COR-L47 (cell line): ENCODE measurements around the gene TRIM45.
"Not testable (repeated sequence)": the region's sequence is repeated elsewhere in the genome, so short reads cannot be mapped to it uniquely, and the experiment has no call there.

ENCODE experiments used
- DNase-seq: peaks from one replicate; lab custom pipeline; 2025; lab: John Stamatoyannopoulos, UW

The TRIM45 gene

GRCh38 chr1:117128323-117129079 lies 7.0 kb upstream of the TRIM45 start:
- peak; percentile 34 for DNase-seq

DNA sequence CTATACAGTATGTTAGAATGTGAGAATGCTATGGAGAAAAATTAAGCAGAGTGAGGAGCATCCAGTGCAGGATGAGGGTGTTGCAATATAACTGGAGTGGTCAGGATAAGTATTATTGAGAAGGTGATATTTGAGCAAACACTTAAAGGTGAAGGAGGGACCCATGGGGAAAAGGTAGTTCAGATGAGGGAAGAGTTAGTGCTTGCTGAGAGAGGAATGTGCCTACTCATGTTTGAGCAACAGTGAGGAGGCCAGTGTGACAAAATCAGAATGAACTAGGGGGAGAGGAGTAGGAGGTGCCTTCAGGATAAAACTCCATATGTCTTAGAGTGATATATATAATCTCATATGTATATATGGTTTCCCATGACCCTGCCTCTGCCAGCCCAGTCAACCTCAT lies 6.2 kb upstream of the TRIM45 start:
- no peak for DNase-seq

DNA sequence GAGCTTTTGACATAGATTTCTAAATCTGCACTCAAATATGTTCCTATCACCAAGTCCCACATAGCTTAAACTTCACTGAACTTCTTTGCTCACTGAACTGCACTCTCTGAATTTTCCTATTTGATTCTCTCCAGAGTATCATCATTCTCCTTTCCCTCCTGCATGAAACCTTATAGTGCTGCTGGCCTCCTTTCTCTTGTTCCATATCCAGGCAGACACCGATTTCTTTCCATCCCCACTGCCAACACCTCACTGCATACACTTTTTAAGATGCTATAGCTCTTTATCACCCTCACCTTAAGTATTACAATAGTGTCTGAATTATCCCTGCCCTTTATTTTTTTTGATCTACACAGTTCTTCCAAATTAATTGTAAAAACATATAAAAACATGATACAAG lies 3.1 kb upstream of the TRIM45 start:
- no peak for DNase-seq

DNA sequence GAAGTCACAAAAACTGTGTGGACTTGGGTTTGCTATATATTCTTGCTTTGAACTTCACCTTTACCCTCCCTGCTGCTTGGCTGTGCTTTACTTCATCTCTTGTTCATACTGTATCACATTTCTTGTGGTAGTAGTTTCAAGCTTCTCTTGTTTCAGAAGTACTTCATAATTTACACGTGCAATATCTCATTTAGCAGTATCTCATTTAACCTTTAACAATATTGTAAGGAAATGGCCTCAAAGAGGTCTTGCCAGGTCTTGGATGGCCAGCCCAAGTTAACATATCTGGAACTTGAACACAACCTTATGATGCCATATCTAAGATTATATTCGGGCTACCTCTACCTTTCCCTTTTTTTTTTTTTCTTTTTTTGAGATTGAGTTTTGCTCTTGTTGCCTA lies 1.7 kb upstream of the TRIM45 start:
- DNase-seq = no peak

DNA sequence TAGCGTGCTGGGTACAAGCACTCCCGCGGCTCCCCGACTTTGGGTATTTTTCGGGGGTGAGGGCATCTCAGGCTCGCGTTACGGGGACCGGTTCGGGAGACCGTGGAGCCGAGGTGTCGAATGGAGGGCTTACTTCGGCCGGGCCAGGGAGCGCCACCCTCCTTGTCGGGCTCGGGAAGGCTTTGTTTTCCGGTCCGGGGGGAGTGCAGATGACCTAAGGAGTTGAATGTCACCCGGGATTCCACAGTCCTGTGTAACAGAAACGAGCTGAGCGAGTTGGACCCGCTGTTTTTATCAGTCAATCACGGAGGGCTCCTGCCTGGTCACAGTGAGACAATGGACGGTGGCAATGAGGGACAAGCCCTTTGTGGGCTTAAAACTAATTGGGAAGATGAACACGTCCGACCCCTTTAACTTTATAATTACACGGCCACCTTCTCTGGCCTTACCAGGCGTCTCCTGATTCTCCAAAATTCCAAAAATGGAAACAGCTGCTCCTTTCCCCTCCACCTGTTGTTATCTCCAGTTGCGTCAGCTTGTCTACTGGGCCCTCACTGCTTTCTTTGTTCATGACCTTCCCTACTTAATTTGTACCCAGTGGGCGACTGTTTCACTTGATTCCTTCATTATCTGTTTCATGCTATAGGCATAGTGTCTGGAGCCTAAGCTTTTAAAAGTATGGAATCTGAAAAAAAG lies 929 bp upstream of the TRIM45 start:
- no peak for DNase-seq

- no peak for DNase-seq
These were observed 568 bp downstream of the TRIM45 start for GRCh38 chr1:117120774-117121588.

GRCh38 chr1:117119144-117119543 lies 2.4 kb downstream of the TRIM45 start:
- not testable (repeated sequence) for DNase-seq

- DNase-seq = no peak
These were observed 3.4 kb downstream of the TRIM45 start for GRCh38 chr1:117118137-117118536.

DNA sequence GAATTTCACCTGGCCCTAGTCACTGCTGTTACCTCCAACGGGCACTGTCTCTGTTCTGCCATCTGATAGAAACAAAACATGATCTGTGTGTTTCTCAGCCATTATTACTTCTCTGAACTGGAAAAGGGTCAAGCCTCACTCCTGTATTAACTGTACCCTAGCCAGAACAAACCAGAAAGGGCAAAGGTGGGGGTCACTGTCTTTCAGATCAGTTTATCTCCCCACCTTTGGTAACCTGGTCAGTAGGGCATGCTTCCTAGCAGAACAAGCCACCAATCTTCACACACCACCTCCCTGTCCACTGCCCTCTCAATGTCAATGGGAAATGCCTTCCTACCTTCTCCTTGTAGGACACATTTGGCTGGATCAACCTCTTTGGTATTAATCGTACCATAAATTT lies 3.9 kb downstream of the TRIM45 start:
- DNase-seq = no peak

- DNase-seq = no peak
These were observed 4.8 kb downstream of the TRIM45 start for GRCh38 chr1:117116784-117117130.

DNA sequence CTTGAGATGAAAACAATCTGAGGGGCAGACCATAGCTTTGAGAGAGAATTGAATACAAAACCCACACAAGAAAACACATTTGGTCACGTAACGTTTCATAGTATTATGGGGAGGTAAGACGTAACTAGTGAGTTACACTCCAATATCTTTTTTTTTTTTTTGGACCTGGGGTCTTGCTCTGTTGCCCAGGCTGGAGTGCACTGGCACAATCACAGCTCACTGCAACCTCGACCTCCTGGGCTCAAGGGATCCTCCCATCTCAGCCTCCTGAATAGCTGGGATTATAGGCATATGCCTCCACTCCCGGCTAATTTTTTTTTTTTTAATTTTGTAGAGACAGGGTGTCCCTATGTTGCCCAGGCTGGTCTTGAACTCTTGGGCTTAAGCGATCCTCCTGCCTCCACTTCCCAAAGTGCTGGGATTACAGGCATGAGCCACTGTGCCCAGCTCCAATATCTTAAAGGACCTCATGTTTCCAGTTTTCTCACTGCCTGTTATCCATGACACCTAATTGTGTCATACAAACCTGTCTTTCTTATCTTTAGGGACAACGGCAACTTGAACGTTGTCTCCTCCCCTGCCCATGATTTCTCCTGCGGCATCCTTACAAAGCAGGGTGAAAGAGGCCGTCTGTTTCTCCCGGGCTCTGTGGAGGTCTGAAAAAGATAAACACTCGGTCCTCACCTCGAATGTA lies 5.3 kb downstream of the TRIM45 start:
- no peak for DNase-seq

DNA sequence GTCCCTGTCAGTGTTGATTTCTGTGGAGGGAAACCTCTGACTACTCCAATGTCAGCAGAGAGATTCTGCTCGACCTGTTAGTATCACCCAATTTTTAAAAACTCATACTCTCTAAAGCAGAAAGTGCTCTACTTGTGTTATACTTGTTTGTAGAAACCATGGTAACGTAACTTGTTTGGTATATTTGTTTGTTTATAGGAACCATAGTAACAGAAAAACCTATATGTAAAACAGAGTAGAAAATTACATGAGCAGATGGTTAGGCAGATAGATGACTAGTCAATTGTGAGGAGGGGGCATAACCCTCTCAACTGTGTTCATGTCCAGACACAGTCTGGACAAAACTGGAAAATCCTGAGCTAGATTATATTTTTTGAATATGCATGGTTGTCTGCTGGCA lies 6.7 kb downstream of the TRIM45 start:
- no peak for DNase-seq

- DNase-seq = no peak
These were observed 8.3 kb downstream of the TRIM45 start for GRCh38 chr1:117113199-117113598.

DNA sequence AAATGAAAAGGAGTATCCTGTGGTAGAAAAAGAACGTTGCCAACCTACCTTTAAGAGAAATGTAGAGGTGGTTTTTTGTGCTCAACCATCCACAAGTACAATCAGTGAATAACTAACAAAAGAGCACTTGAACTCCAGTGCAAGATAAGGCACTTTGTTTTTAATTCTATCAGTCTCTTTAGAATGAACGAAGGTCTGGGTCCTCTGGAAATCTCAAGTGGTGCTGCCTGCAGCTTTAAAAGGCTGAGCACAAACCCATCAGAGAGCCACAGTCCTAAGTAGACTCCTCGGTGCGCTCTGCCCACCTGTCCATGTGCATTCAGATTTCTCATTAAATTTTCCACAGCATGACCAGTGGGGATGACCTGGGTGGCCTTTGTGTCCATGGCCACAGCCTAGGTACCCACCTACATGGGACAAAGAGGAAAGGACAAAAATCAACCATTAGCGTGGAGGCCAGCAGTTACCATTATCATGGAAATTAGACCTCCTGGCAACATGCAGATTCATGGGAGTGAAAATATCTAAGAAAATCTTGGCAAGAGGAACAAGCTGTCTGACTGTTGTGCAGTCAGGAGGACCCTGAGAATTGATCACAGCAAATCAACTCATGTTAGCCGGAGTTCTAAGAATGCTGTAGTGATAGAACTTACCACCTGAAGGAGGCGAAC lies 9.4 kb downstream of the TRIM45 start:
- no peak for DNase-seq

- DNase-seq = no peak
These were observed 10.8 kb downstream of the TRIM45 start for GRCh38 chr1:117110774-117111173.

DNA sequence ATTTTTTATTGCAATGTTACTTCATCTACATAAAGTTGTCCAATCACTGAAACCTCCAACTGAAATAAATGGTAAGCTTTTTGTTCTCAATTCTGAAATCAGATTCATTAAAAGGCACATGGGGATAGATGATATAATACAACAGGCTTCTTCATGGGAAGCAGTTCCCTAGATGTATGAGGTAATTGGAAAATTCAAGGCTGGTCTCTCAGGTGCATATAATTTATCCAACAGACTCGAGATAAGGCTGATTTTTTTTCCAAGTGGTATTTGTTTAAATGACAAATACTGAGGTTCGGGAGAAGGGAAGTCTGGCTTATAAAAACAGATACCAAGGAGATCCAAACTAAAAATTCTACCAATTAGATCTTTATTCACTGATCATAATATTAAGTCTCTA lies 14.2 kb downstream of the TRIM45 start:
- DNase-seq = no peak

- no peak for DNase-seq
These were observed 15.1 kb downstream of the TRIM45 start for GRCh38 chr1:117106478-117106877.

- DNase-seq = no peak
These were observed 15.8 kb downstream of the TRIM45 start for GRCh38 chr1:117105722-117106121.

- no peak for DNase-seq
These were observed 16.6 kb downstream of the TRIM45 start for GRCh38 chr1:117104986-117105385.

DNA sequence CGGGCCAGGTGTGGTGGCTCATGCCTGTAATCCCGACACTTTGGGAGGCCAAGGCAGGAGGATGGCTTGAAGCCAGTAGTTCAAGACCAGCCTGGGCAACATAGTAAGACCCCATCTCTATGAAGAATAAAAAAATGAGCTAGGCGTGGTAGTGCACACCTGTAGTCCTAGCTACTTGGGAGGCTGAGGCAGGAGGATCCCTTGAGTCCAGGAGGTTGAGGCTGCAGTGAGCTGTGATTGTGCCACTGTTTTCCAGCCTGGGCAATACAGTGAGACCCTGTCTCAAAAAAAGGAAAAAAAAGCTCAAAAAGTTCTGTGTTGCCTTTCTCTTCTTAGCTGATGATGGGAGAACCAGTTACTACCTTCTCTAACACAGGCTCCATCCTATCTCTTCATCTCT lies 19.7 kb downstream of the TRIM45 start:
- not testable (repeated sequence) for DNase-seq

GRCh38 chr1:117101334-117101733 lies 20.2 kb downstream of the TRIM45 start:
- DNase-seq = no peak
